ENCODE results near the gene ZNF85.
"Not testable (repeated sequence)": the region's sequence is repeated elsewhere in the genome, so short reads cannot be mapped to it uniquely, and the experiment has no call there.

ZNF85 gene

GRCh38 chr19:20923077-20923871 lies at the start of gene ZNF85:
ZNF85 (plus strand) TSS chr19:20923251; CDS start chr19:20923401, 150 bp downstream.
- intact Hi-C loops (cut with DNase I), result no loop called here
- peak; percentile 86 to 99 (median 94) for DNase-seq

GRCh38 chr19:20879501-20879900 lies 43.5 kb upstream of the ZNF85 start:
- intact Hi-C loops (cut with DNase I), result no loop called here
- DNase-seq, result no peak

DNA sequence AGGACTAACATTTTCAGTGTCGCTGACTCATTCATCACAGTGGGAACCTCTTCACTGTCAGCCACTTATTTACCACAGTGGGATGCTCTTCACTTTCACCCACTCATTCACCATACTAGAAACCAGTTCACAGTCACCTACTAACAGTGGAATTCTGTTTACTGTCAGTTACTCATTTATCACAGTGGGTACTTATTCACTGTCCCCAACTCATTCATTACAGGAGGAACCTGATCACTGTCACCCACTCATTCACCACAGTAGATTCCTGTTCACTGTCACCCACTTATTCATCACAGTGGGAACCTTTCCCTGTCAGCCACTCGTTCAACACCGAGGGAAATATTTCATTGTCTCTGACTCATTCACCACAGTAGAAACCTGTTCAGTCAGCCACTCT lies 10.1 kb upstream of the ZNF85 start:
- intact Hi-C loops (cut with DNase I), result no loop called here

GRCh38 chr19:20925481-20925880 lies 2.4 kb downstream of the ZNF85 start:
- intact Hi-C loops (cut with DNase I), result no loop called here
- no peak for DNase-seq

More for the DNA sequence above, 10.1 kb upstream of the ZNF85 start:
- DNase-seq, result no peak

GRCh38 chr19:20926796-20927195 lies 3.7 kb downstream of the ZNF85 start:
- no peak for DNase-seq
- intact Hi-C loops (cut with DNase I), result no loop called here

DNA sequence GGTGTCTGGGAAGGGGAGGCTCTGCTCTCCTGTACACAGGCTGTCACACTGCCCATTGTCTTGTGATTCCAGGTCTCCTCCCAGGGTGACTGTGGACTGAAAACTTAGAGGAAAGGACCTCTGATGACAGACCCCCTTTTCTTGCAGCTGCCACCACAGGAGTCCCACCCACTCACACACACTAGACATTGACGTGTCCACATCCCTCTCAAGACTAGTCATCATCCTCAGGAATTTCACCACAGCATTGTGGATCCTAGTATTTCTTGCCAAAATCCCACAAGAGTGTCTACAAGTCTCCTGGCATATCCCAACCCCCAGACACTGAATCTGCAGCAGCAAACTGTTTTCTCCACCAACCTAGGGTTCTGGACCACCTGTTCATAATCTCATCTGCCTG lies 5.3 kb downstream of the ZNF85 start:
- intact Hi-C loops (cut with DNase I), result no loop called here
- DNase-seq, result no peak

DNA sequence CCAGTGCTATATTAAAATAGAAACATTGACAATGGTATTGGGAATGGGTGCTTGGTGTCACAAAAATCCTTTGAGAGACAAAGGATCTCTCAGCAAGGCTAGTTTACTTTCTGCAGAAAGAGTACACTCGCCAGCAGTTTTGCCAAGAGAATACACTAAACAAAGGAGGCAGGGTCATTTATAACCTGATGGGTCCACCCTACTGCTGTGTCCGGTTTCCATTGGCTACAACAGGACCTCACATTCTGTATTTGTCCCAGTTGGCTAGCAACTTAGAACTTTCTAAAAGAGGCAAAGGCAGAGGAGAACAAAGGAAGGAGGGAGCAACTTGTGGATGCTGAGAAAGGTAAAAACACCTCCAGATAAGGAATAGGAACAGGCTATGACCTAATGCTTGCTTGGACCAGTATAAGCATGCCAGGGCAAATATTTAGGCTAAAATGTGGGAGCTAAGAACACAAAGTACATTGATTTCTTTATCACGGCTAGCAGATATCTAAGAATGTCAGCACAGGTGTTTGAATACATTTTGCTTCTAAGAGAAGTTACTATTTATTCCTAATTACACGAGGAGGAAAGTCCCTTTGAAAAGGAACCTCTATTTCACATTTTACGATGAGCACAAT lies 13.4 kb downstream of the ZNF85 start:
- DNase-seq; intact Hi-C loops (cut with DNase I): not testable (repeated sequence)

DNA sequence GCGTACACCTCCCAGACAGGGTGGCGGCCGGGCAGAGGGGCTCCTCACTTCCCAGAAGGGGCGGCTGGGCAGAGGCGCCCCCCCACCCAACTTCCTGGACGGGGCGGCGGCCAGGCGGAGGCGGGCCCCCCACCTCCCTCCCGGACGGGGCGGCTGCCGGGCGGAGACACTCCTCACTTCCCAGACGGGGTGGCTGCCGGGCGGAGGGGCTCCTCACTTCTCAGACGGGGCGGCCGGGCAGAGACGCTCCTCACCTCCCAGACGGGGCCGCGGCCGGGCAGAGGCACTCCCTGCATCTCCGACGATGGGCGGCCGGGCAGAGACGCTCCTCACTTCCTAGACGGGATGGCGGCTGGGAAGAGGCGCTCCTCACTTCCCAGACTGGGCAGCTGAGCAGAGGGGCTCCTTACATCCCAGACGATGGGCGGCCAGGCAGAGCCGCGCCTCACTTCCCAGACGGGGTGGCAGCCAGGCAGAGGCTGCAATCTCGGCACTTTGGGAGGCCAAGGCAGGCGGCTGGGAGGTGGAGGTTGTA lies 29.6 kb downstream of the ZNF85 start:
- DNase-seq, result peak in 1 of 10 donors; percentile 79
- intact Hi-C loops (cut with DNase I), result not testable (repeated sequence)

GRCh38 chr19:20964798-20965197 lies 41.7 kb downstream of the ZNF85 start:
- intact Hi-C loops (cut with DNase I), result no loop called here
- no peak for DNase-seq

- DNase-seq, result no peak
- intact Hi-C loops (cut with DNase I), result no loop called here
Measured at GRCh38 chr19:20968092-20968491, 45.0 kb downstream of the ZNF85 start.

DNA sequence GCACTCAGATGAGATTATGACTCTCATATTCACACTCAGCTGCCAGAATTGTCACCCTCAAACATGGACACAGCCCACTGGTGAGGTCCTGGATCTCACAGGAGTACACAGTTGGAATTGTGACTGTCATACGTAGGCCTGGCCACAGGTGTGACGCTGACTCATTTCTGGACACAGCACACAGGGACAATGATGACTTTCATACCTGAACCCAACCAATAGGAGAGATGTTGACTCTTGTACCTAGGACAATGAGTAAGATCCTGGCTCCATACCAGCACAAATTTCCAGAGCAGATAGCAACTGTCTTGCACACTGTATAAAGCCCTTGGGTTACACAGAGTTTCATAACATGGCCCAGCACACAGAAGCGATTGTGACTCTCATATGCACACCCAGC lies 46.4 kb downstream of the ZNF85 start:
- DNase-seq, result no peak
- intact Hi-C loops (cut with DNase I), result no loop called here

DNA sequence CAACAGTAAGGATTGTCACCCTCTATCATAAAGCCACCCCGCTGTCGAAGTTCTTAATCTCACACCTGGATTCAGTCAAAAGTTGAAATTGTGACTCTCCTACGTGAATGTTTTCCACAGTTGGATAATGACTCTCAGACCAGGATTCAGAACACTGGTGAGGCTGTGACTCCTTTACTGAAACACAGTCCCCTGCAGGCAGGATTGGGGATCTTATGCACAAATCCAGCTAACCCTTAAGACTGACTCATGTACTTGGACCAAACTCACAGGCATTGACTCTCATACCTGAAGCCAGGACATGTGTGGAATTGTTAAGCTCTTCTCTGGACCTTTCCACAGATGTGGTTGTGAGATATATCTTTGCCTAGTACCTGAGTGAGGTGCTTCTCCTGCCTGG lies 46.8 kb downstream of the ZNF85 start:
- no peak for DNase-seq
- intact Hi-C loops (cut with DNase I), result no loop called here

GRCh38 chr19:20992788-20993187 lies 69.7 kb downstream of the ZNF85 start:
- intact Hi-C loops (cut with DNase I), result not testable (repeated sequence)

DNA sequence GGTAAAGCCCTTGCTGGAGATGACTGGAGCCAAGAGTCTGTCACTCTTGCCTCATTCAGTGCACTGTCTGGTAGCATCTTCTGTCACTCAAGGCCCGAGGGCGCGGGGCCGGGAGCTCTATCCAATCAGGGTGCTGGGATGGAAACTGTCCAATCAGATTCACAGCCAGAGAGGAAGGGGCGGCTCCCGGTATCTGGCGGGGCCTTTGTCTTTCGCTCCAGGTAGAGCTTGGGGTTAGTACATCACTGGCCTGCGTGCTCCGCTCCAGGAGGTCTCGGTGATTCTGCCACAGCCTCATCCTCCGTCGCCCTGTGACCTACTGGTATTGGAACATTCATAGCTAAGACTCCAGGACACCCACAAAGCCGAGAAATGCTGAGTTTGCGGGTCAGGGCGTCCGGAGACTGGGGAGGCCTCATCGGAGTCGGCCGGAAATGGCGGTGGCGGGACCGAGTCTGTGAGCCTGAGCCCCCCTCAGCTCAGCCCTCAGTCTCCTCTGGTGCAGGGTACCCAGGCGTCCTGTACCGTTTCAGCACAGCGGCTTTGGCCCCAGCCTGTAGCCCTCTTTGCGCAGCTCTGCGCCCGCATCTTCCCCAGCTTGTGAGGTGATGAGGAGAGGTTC lies 76.8 kb downstream of the ZNF85 start:
- peak; percentile 83 to 98 (median 90) for DNase-seq
- intact Hi-C loops (cut with DNase I), result loop anchor here (2.0 kb wide), 1 partner anchor 21 kb away; the partner anchor contains the start of gene ZNF430

More at GRCh38 chr19:20992788-20993187, 69.7 kb downstream of the ZNF85 start:
- not testable (repeated sequence) for DNase-seq

Data from posterior cingulate gyrus (tissue), 11 donors.